ENCODE results near the gene CERS4. TPM values are rescaled to one million over a fixed set of nuclear protein-coding genes. Genes with fewer than 3 reads are reported as not detected.

CERS4 gene
- total and polyA plus RNA-seq, 2 donors (not counting 3 experiments of a cell fraction or from before 2014, with no cell fraction given): 4.9 to 7.7 TPM

- BruUV-seq (replicated peaks): no TSS peak
- dilution Hi-C loops (cut with MboI; ENCODE audit: extremely low pct_ligation_motif_present, low sequenced_read_pairs): no loop called here
- CTCF ChIA-PET: no interaction called here
Measured at GRCh38 chr19:8204961-8205360, 4.2 kb upstream of the CERS4 start.

More at GRCh38 chr19:8204961-8205360, 4.2 kb upstream of the CERS4 start:
- no peak overlapping the region for H2AFZ ChIP-seq (ENCODE audit: low read depth, low read length)
- no peak overlapping the region for H3K4me3 ChIP-seq (replicated peaks in 1 of 3; ENCODE audit: insufficient read depth in 1 of 3, low read depth in 1 of 3, low read length in 3 of 3)
- POLR2A ChIA-PET: no interaction called here
- DNase-seq (ENCODE audit: low read depth, low spot score) (no peak), FAIRE-seq (no peak)
- TF ChIP-seq POLR2A (IDR thresholded peaks at IDR 0.05; ENCODE audit: low read depth, low read length) (no peak), EZH2 (IDR thresholded peaks at IDR 0.05; ENCODE audit: borderline replicate concordance, low read depth, low read length, severe bottlenecking) (no peak), POLR2AphosphoS5 (IDR thresholded peaks at IDR 0.05; ENCODE audit: insufficient read depth, low read depth, low read length) (no peak), MAX (IDR thresholded peaks at IDR 0.05; ENCODE audit: insufficient read depth, insufficient read length) (no peak), MYC (IDR thresholded peaks at IDR 0.05; ENCODE audit: low read depth, low read length) (no peak), FOS (IDR thresholded peaks at IDR 0.05; ENCODE audit: borderline replicate concordance, insufficient read depth, low read length) (no peak), JUN (IDR thresholded peaks at IDR 0.05; ENCODE audit: borderline replicate concordance, insufficient read depth, insufficient read length, low read depth) (no peak), CTCF (IDR thresholded peaks at IDR 0.05; ENCODE audit: extremely low read depth in 1 of 2, insufficient read depth in 1 of 2, low read depth in 1 of 2, low read length in 2 of 2) (no peak), GATA2 (IDR thresholded peaks at IDR 0.05; ENCODE audit: insufficient read depth, insufficient read length, low read depth, low read length) (no peak)
- no peaks in the 10 kb centered on the region for H4K20me1 ChIP-seq (replicated peaks; ENCODE audit: control insufficient read depth, extremely low read depth, insufficient read depth, low read length)
- H3K9me3 ChIP-seq (replicated peaks; ENCODE audit: control insufficient read depth, insufficient read depth, low read length): no peaks in the 10 kb centered on the region
- H3K27me3 ChIP-seq (ENCODE audit: control insufficient read depth in 2 of 2, insufficient read depth in 2 of 2, low read length in 2 of 2): peaks cover 3 to 5% of the 10 kb centered on the region in 2 experiments
- H3K9ac ChIP-seq (replicated peaks; ENCODE audit: extremely low read depth, insufficient read depth, low read length): no peak overlapping the region
- H3K79me2 ChIP-seq (ENCODE audit: control insufficient read depth, insufficient read depth, low read length): no peaks in the 10 kb centered on the region
- no peaks in the 10 kb centered on the region for H3K9me1 ChIP-seq (replicated peaks; ENCODE audit: control insufficient read depth, extremely low read depth, insufficient read depth, low read length)
- no peaks in the 10 kb centered on the region for H3K36me3 ChIP-seq (ENCODE audit: control insufficient read depth in 2 of 2, extremely low read depth in 1 of 2, insufficient read depth in 2 of 2, low read length in 2 of 2)
- H3K4me2 ChIP-seq (ENCODE audit: insufficient read depth, low read length): no peak overlapping the region
- peaks cover 2% of the 10 kb centered on the region for H3K4me1 ChIP-seq (ENCODE audit: control insufficient read depth, extremely low read depth, insufficient read depth, low read length)
- H3K27ac ChIP-seq (ENCODE audit: insufficient read depth, low read depth, low read length): no peak overlapping the region
- intact Hi-C loops (cut with micrococcal nuclease): no loop called here
